Neural progenitor cell (in vitro differentiated cells): ENCODE data around the gene SLC4A5.

ENCODE experiments used
- EZH2phosphoT487 ChIP-seq: fragments of 200-600 bp; sonication (generic); IDR thresholded peaks from 2 replicates; pipeline ENCODE4 v1.6.1; 2017; ENCODE audit warnings: antibody characterized with exemption
- TF ChIP-seq, protein P1 (sequence below): fragments of 200-600 bp; sonication (generic); IDR thresholded peaks from 2 replicates; pipeline ENCODE4 v1.5.1; 2017; ENCODE audit warnings: antibody characterized with exemption, mild to moderate bottlenecking

DNA sequence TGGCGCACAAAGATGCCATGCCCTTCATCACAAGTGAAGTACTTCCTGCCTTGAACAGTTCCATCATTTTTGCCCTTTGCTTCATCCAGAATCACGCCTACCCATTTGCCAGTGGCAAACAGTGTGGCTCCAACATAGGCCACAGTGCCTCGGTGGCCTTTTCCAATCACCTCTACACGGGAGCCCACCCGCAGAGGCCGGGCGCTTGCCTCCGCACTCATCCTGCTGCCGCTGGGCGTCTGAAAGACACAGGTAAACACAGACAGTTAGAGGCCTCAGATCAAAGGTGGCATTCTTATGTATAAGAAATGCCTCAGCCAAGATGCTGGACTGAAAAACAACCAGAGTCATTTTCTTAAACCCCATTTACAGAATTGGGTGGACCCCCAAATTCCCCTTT is 34.8 kb upstream of the SLC4A5 start:
- TF ChIP-seq EZH2phosphoT487: no peak
- TF ChIP-seq, protein P1, sequence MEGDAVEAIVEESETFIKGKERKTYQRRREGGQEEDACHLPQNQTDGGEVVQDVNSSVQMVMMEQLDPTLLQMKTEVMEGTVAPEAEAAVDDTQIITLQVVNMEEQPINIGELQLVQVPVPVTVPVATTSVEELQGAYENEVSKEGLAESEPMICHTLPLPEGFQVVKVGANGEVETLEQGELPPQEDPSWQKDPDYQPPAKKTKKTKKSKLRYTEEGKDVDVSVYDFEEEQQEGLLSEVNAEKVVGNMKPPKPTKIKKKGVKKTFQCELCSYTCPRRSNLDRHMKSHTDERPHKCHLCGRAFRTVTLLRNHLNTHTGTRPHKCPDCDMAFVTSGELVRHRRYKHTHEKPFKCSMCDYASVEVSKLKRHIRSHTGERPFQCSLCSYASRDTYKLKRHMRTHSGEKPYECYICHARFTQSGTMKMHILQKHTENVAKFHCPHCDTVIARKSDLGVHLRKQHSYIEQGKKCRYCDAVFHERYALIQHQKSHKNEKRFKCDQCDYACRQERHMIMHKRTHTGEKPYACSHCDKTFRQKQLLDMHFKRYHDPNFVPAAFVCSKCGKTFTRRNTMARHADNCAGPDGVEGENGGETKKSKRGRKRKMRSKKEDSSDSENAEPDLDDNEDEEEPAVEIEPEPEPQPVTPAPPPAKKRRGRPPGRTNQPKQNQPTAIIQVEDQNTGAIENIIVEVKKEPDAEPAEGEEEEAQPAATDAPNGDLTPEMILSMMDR: no peak
